ENCODE data around the gene RGR.

DNA sequence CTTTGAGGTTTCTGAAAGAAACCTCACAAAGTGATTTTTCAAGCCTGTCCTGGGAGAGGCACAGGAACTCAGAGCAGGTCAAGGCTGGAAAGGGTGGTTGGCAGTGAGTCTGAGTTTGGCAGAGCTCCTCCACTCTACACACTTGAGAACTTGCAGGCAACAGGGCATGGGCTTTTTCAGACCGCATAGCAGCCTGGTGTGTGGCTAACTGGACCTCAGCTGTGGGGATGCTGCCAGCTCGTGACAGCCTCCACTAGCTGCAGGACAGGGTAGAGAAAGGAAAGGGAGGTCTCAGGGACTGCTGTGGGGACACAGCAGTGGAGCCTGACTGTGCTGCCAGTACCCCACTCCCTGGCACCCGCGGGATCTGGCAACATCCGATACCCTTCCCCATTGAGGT lies 47.9 kb upstream of the RGR start:
- TF ChIP-seq POLR2A (IDR thresholded peaks at IDR 0.05), result no peak
- TF ChIP-seq, protein P1, sequence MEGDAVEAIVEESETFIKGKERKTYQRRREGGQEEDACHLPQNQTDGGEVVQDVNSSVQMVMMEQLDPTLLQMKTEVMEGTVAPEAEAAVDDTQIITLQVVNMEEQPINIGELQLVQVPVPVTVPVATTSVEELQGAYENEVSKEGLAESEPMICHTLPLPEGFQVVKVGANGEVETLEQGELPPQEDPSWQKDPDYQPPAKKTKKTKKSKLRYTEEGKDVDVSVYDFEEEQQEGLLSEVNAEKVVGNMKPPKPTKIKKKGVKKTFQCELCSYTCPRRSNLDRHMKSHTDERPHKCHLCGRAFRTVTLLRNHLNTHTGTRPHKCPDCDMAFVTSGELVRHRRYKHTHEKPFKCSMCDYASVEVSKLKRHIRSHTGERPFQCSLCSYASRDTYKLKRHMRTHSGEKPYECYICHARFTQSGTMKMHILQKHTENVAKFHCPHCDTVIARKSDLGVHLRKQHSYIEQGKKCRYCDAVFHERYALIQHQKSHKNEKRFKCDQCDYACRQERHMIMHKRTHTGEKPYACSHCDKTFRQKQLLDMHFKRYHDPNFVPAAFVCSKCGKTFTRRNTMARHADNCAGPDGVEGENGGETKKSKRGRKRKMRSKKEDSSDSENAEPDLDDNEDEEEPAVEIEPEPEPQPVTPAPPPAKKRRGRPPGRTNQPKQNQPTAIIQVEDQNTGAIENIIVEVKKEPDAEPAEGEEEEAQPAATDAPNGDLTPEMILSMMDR (IDR thresholded peaks at IDR 0.05), result no peak

All from Peyer's patch (tissue), 4 donors.